MM.1S (cell line): ENCODE results near the gene PLA2R1.

Source experiments
- DNase-seq: peaks from one replicate; pipeline ENCODE4 v3.0.0-alpha.2; 2015
- H2AFZ ChIP-seq: fragments of 300-600 bp; sonication (generic); 2 replicates; pipeline ENCODE4 v1.6.0; 2016; ENCODE audit warnings: antibody characterized with exemption, low read length
- H3F3A ChIP-seq: fragments of 300-600 bp; sonication (generic); 2 replicates; pipeline ENCODE4 v1.6.1; 2016; ENCODE audit warnings: mild to moderate bottlenecking, antibody characterized with exemption, low read length, moderate library complexity, mixed read lengths; ENCODE audit not compliant: insufficient read depth
- H3K27ac ChIP-seq: fragments of 300-600 bp; sonication (generic); 2 replicates; pipeline ENCODE4 v1.5.1; 2016; ENCODE audit warnings: mild to moderate bottlenecking, low read length
- H3K27me3 ChIP-seq: fragments of 300-600 bp; sonication (generic); replicated peaks from 2 replicates; pipeline ENCODE4 v1.6.0; 2016; ENCODE audit warnings: low read length; ENCODE audit not compliant: insufficient read depth
- H3K36me3 ChIP-seq: fragments of 300-600 bp; sonication (generic); replicated peaks from 2 replicates; pipeline ENCODE4 v1.6.1; 2016; ENCODE audit warnings: mild to moderate bottlenecking, low read length, mixed read lengths; ENCODE audit not compliant: insufficient read depth
- H3K4me1 ChIP-seq: fragments of 300-600 bp; sonication (generic); 2 replicates; pipeline ENCODE4 v1.6.1; 2016; ENCODE audit warnings: low read length, mixed read lengths
- H3K4me2 ChIP-seq: fragments of 300-600 bp; sonication (generic); 2 replicates; pipeline ENCODE4 v1.6.0; 2016; ENCODE audit warnings: low read depth, low read length
- H3K4me3 ChIP-seq: fragments of 300-600 bp; sonication (generic); 2 replicates; pipeline ENCODE4 v1.5.1; 2016; ENCODE audit warnings: low read length, mixed read lengths
- H3K79me2 ChIP-seq: fragments of 300-600 bp; sonication (generic); 2 replicates; pipeline ENCODE4 v1.6.1; 2016; ENCODE audit warnings: mixed run types, low read length, mixed read lengths
- H3K9ac ChIP-seq: fragments of 300-600 bp; sonication (generic); 2 replicates; pipeline ENCODE4 v1.6.1; 2016; ENCODE audit warnings: low read length, mixed read lengths
- H3K9me2 ChIP-seq: fragments of 300-600 bp; sonication (generic); replicated peaks from 2 replicates; pipeline ENCODE4 v1.6.1; 2016; ENCODE audit warnings: mild to moderate bottlenecking, low read length, mixed read lengths; ENCODE audit not compliant: insufficient read depth
- H3K9me3 ChIP-seq: fragments of 300-600 bp; sonication (generic); replicated peaks from 2 replicates; pipeline ENCODE4 v1.6.1; 2016; ENCODE audit warnings: mild to moderate bottlenecking, low read length, mixed read lengths; ENCODE audit not compliant: insufficient read depth
- H4K20me1 ChIP-seq: fragments of 300-600 bp; sonication (generic); 2 replicates; pipeline ENCODE4 v1.6.1; 2016; ENCODE audit warnings: mild to moderate bottlenecking, low read length, moderate library complexity, mixed read lengths; ENCODE audit not compliant: insufficient read depth
- EZH2 ChIP-seq: fragments of 300-600 bp; sonication (generic); optimal IDR thresholded peaks from 2 replicates; pipeline ENCODE3; 2017; ENCODE audit warnings: low read depth, mild to moderate bottlenecking, antibody characterized with exemption, low read length, mixed read lengths
- EZH2phosphoT487 ChIP-seq: fragments of 300-600 bp; sonication (generic); IDR thresholded peaks from 2 replicates; pipeline ENCODE4 v1.6.1; 2018; ENCODE audit warnings: antibody characterized with exemption, low read length
- TF ChIP-seq, protein P1 (sequence below): fragments of 300-600 bp; sonication (generic); IDR thresholded peaks from 2 replicates; pipeline ENCODE4 v1.5.1; 2016; ENCODE audit warnings: antibody characterized with exemption, low read length, mixed read lengths

PLA2R1 gene

DNA sequence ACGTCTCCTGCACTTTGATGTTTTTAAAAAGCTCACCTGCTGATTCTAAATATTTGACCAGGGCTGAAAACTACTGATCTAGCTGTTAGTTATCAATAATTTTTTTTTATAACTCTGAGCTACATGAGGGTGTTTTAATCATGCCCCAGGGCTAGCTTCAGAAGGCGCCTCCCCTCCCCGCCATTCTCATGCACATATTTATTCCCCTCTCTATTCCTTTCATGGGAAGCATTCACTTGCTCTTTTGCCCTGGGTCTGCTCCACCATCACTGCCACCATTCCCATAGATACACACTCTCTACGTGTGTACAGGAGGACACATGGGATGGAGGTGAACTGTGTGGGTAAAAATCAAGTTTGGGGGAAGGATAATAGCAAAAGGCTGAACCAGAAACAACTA, 101.0 kb downstream of the PLA2R1 start:
- no peak overlapping the region for H3K4me2 ChIP-seq

GRCh38 chr2:159961037-159961436, 101.4 kb downstream of the PLA2R1 start:
- no peak overlapping the region for H2AFZ ChIP-seq
- peaks cover 13% of the 10 kb centered on the region; the same call in 1 of the 2 replicates for H3K4me1 ChIP-seq
- no peaks in the 10 kb centered on the region for H3K27me3 ChIP-seq
- no peak for DNase-seq
- H3K9me2 ChIP-seq, result no peaks in the 10 kb centered on the region
- H3K27ac ChIP-seq, result no peak overlapping the region
- H3K4me2 ChIP-seq, result no peak overlapping the region
- no peaks in the 10 kb centered on the region for H4K20me1 ChIP-seq
- H3K9me3 ChIP-seq, result no peaks in the 10 kb centered on the region
- H3K9ac ChIP-seq, result no peak overlapping the region
- TF ChIP-seq EZH2 (no peak), EZH2phosphoT487 (no peak)
- TF ChIP-seq, protein P1, sequence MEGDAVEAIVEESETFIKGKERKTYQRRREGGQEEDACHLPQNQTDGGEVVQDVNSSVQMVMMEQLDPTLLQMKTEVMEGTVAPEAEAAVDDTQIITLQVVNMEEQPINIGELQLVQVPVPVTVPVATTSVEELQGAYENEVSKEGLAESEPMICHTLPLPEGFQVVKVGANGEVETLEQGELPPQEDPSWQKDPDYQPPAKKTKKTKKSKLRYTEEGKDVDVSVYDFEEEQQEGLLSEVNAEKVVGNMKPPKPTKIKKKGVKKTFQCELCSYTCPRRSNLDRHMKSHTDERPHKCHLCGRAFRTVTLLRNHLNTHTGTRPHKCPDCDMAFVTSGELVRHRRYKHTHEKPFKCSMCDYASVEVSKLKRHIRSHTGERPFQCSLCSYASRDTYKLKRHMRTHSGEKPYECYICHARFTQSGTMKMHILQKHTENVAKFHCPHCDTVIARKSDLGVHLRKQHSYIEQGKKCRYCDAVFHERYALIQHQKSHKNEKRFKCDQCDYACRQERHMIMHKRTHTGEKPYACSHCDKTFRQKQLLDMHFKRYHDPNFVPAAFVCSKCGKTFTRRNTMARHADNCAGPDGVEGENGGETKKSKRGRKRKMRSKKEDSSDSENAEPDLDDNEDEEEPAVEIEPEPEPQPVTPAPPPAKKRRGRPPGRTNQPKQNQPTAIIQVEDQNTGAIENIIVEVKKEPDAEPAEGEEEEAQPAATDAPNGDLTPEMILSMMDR, result no peak
- H3F3A ChIP-seq, result no peaks in the 10 kb centered on the region
- H3K79me2 ChIP-seq, result no peaks in the 10 kb centered on the region
- H3K4me3 ChIP-seq, result no peak overlapping the region
- H3K36me3 ChIP-seq, result no peaks in the 10 kb centered on the region

More for the DNA sequence above, 101.0 kb downstream of the PLA2R1 start:
- no peak overlapping the region for H2AFZ ChIP-seq
- no peaks in the 10 kb centered on the region for H3K36me3 ChIP-seq
- no peaks in the 10 kb centered on the region for H3K27me3 ChIP-seq
- H3F3A ChIP-seq, result no peaks in the 10 kb centered on the region
- H3K9me3 ChIP-seq, result no peaks in the 10 kb centered on the region
- no peak overlapping the region for H3K9ac ChIP-seq
- no peak for TF ChIP-seq EZH2
- no peak for DNase-seq
- no peaks in the 10 kb centered on the region for H3K9me2 ChIP-seq
- H3K4me3 ChIP-seq, result no peak overlapping the region
- no peaks in the 10 kb centered on the region for H3K79me2 ChIP-seq
- peaks cover 13% of the 10 kb centered on the region; the same call in 1 of the 2 replicates for H3K4me1 ChIP-seq
- no peak overlapping the region for H3K27ac ChIP-seq
- no peaks in the 10 kb centered on the region for H4K20me1 ChIP-seq

DNA sequence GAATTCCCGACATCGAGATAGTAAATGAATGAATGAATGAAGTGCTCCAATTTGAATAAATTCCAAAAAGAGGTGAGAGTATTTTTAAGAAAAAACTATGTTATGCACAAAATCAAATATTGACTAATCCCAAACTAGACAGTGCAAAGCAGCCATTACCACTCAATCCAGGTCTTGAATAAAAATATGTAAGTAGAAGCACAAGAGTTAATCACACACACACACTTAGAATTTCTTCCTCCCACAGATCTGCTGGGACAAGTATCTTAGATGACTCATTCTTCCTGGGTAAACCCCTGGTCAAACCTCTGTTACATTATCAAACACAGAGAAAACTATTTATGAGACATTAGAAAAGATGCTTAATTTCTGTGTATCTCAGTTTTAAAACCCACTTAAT, 102.0 kb downstream of the PLA2R1 start:
- Histone ChIP-seq H3K4me1 (peaks cover 13% of the 10 kb centered on the region; the same call in 1 of the 2 replicates), H3K4me3 (no peak overlapping the region), H3K79me2 (no peaks in the 10 kb centered on the region), H3K9ac (no peak overlapping the region), H3K36me3 (no peaks in the 10 kb centered on the region), H3K9me2 (no peaks in the 10 kb centered on the region), H2AFZ (no peak overlapping the region), H4K20me1 (no peaks in the 10 kb centered on the region), H3F3A (no peaks in the 10 kb centered on the region), H3K4me2 (peak overlapping the region; percentile 7; the same call in 1 of the 2 replicates), H3K9me3 (no peaks in the 10 kb centered on the region), H3K27me3 (no peaks in the 10 kb centered on the region), H3K27ac (no peak overlapping the region)
- TF ChIP-seq, protein P1, result no peak
- TF ChIP-seq EZH2phosphoT487 (no peak), EZH2 (no peak)
- no peak for DNase-seq

- DNase-seq, result no peak
- H3K27ac ChIP-seq, result no peak overlapping the region
- H3K9me2 ChIP-seq, result no peaks in the 10 kb centered on the region
- H3K79me2 ChIP-seq, result no peaks in the 10 kb centered on the region
- H3K9me3 ChIP-seq, result no peaks in the 10 kb centered on the region
- H3F3A ChIP-seq, result no peaks in the 10 kb centered on the region
- H2AFZ ChIP-seq, result no peak overlapping the region
- TF ChIP-seq EZH2phosphoT487 (no peak), EZH2 (no peak)
- TF ChIP-seq, protein P1, result no peak
- H3K4me3 ChIP-seq, result no peak overlapping the region
- H3K27me3 ChIP-seq, result no peaks in the 10 kb centered on the region
- H4K20me1 ChIP-seq, result no peaks in the 10 kb centered on the region
- H3K4me1 ChIP-seq, result peaks cover 13% of the 10 kb centered on the region; the same call in 1 of the 2 replicates
- H3K4me2 ChIP-seq, result no peak overlapping the region
- H3K36me3 ChIP-seq, result no peaks in the 10 kb centered on the region
- no peak overlapping the region for H3K9ac ChIP-seq
These were observed 103.3 kb downstream of the PLA2R1 start for GRCh38 chr2:159959136-159959535.
